ENCODE results near the gene SEC24C.
"Not testable (repeated sequence)": the region's sequence is repeated elsewhere in the genome, so short reads cannot be mapped to it uniquely, and the experiment has no call there.

The SEC24C gene

GRCh38 chr10:73773152-73773879, 29.1 kb downstream of the SEC24C start:
- no peak for DNase-seq

GRCh38 chr10:73774637-73775036, 30.5 kb downstream of the SEC24C start:
- peak; percentile 25 for DNase-seq

- DNase-seq: no peak
Measured at GRCh38 chr10:73779018-73779417, 34.8 kb downstream of the SEC24C start.

- DNase-seq: no peak
Measured at GRCh38 chr10:73779539-73780197, 35.5 kb downstream of the SEC24C start.

- DNase-seq: no peak
Measured at GRCh38 chr10:73780301-73780700, 36.1 kb downstream of the SEC24C start.

- no peak for DNase-seq
Measured at GRCh38 chr10:73780966-73781365, 36.8 kb downstream of the SEC24C start.

- DNase-seq: no peak
Measured at GRCh38 chr10:73781548-73781878, 37.3 kb downstream of the SEC24C start.

GRCh38 chr10:73781879-73782748, 37.9 kb downstream of the SEC24C start, which contains the start of gene CHCHD1:
TSS of gene CHCHD1 (plus strand) at chr10:73782048. CDS start at chr10:73782076, 28 bp downstream.
- peak; percentile 93 for DNase-seq

- DNase-seq: no peak
Measured at GRCh38 chr10:73782749-73783085, 38.5 kb downstream of the SEC24C start.

GRCh38 chr10:73785211-73785720, 41.1 kb downstream of the SEC24C start, which contains the start of gene ZSWIM8:
TSS of gene ZSWIM8 (plus strand) at chr10:73785606. CDS start at chr10:73785879, 273 bp downstream.
- peak; percentile 90 for DNase-seq

GRCh38 chr10:73785721-73786511, 41.7 kb downstream of the SEC24C start:
- DNase-seq: peak; percentile 35

GRCh38 chr10:73786512-73786885, 42.3 kb downstream of the SEC24C start:
- DNase-seq: no peak

GRCh38 chr10:73787031-73787800, 43.0 kb downstream of the SEC24C start:
- not testable (repeated sequence) for DNase-seq

GRCh38 chr10:73788864-73789658, 44.9 kb downstream of the SEC24C start:
- no peak for DNase-seq

- no peak for DNase-seq
Measured at GRCh38 chr10:73789659-73790055, 45.5 kb downstream of the SEC24C start.

- DNase-seq: no peak
Measured at GRCh38 chr10:73790886-73791625, 46.9 kb downstream of the SEC24C start.

- DNase-seq: no peak
Measured at GRCh38 chr10:73791871-73792400, 47.8 kb downstream of the SEC24C start.

- DNase-seq: no peak
Measured at GRCh38 chr10:73793456-73793855, 49.3 kb downstream of the SEC24C start.

GRCh38 chr10:73795491-73795890, 51.3 kb downstream of the SEC24C start:
- DNase-seq: not testable (repeated sequence)

- DNase-seq: not testable (repeated sequence)
Measured at GRCh38 chr10:73796035-73796434, 51.9 kb downstream of the SEC24C start.

All from activated CD4-positive, alpha-beta T cell treated with anti-CD3 and anti-CD28 coated beads, Interleukin-2, amount 50 U/mL, for 16 hours (primary cell).